ENCODE measurements around the gene WDR70.
"Not testable (repeated sequence)": the region's sequence is repeated elsewhere in the genome, so short reads cannot be mapped to it uniquely, and the experiment has no call there.

The WDR70 gene

GRCh38 chr5:37774912-37775483 is 395.9 kb downstream of the WDR70 start:
- no peak overlapping the region for H3K4me3 ChIP-seq (ENCODE audit: low read depth, low read length)
- no peak overlapping the region for H3K27ac ChIP-seq (ENCODE audit: low read depth, low read length)
- H3K9ac ChIP-seq (ENCODE audit: low read length), result no peak overlapping the region
- H3K36me3 ChIP-seq (ENCODE audit: control insufficient read depth, insufficient read depth, low read length), result no peaks in the 10 kb centered on the region
- peaks cover 15% of the 10 kb centered on the region for H3K9me3 ChIP-seq (ENCODE audit: control insufficient read depth, insufficient read depth, low read depth, low read length)
- H3K4me1 ChIP-seq (ENCODE audit: control insufficient read depth, insufficient read depth, low read length), result no peaks in the 10 kb centered on the region
- no peaks in the 10 kb centered on the region for H3K27me3 ChIP-seq (ENCODE audit: control insufficient read depth, insufficient read depth, low read length)

GRCh38 chr5:37776826-37777225 is 397.7 kb downstream of the WDR70 start:
- Histone ChIP-seq H3K27me3 (ENCODE audit: control insufficient read depth, insufficient read depth, low read length) (no peaks in the 10 kb centered on the region), H3K9ac (ENCODE audit: low read length) (no peak overlapping the region), H3K4me3 (ENCODE audit: low read depth, low read length) (no peak overlapping the region), H3K9me3 (ENCODE audit: control insufficient read depth, insufficient read depth, low read depth, low read length) (peaks cover 15% of the 10 kb centered on the region), H3K36me3 (ENCODE audit: control insufficient read depth, insufficient read depth, low read length) (no peaks in the 10 kb centered on the region), H3K27ac (ENCODE audit: low read depth, low read length) (no peak overlapping the region), H3K4me1 (ENCODE audit: control insufficient read depth, insufficient read depth, low read length) (no peaks in the 10 kb centered on the region)

GRCh38 chr5:37777432-37778130 is 398.5 kb downstream of the WDR70 start:
- Histone ChIP-seq H3K4me3 (ENCODE audit: low read depth, low read length) (no peak overlapping the region), H3K9ac (ENCODE audit: low read length) (no peak overlapping the region), H3K27me3 (ENCODE audit: control insufficient read depth, insufficient read depth, low read length) (no peaks in the 10 kb centered on the region), H3K36me3 (ENCODE audit: control insufficient read depth, insufficient read depth, low read length) (no peaks in the 10 kb centered on the region), H3K27ac (ENCODE audit: low read depth, low read length) (no peak overlapping the region), H3K4me1 (ENCODE audit: control insufficient read depth, insufficient read depth, low read length) (no peaks in the 10 kb centered on the region), H3K9me3 (ENCODE audit: control insufficient read depth, insufficient read depth, low read depth, low read length) (peaks cover 15% of the 10 kb centered on the region)

GRCh38 chr5:37781409-37781808 is 402.3 kb downstream of the WDR70 start:
- H3K27ac ChIP-seq (ENCODE audit: low read depth, low read length); H3K4me1 ChIP-seq (ENCODE audit: control insufficient read depth, insufficient read depth, low read length); H3K4me3 ChIP-seq (ENCODE audit: low read depth, low read length); H3K9ac ChIP-seq (ENCODE audit: low read length); H3K27me3 ChIP-seq (ENCODE audit: control insufficient read depth, insufficient read depth, low read length); H3K36me3 ChIP-seq (ENCODE audit: control insufficient read depth, insufficient read depth, low read length); H3K9me3 ChIP-seq (ENCODE audit: control insufficient read depth, insufficient read depth, low read depth, low read length): not testable (repeated sequence)

- Histone ChIP-seq H3K4me1 (ENCODE audit: control insufficient read depth, insufficient read depth, low read length) (0 out of 2 replicates have a peak, but pooled peaks cover 8% of the 10 kb centered on the region), H3K36me3 (ENCODE audit: control insufficient read depth, insufficient read depth, low read length) (no peaks in the 10 kb centered on the region), H3K27me3 (ENCODE audit: control insufficient read depth, insufficient read depth, low read length) (no peaks in the 10 kb centered on the region), H3K9me3 (ENCODE audit: control insufficient read depth, insufficient read depth, low read depth, low read length) (peaks cover 11% of the 10 kb centered on the region), H3K27ac (ENCODE audit: low read depth, low read length) (peak overlapping the region; percentile 48; the same call in 1 of the 2 replicates), H3K9ac (ENCODE audit: low read length) (no peak overlapping the region), H3K4me3 (ENCODE audit: low read depth, low read length) (no peak overlapping the region)
Observed at GRCh38 chr5:37786416-37786815, 407.3 kb downstream of the WDR70 start.

GRCh38 chr5:37786862-37787519 is 407.9 kb downstream of the WDR70 start:
- H3K4me3 ChIP-seq (ENCODE audit: low read depth, low read length), result no peak overlapping the region
- peak overlapping the region; percentile 48; the same call in 1 of the 2 replicates for H3K27ac ChIP-seq (ENCODE audit: low read depth, low read length)
- 0 out of 2 replicates have a peak, but pooled peaks cover 8% of the 10 kb centered on the region for H3K4me1 ChIP-seq (ENCODE audit: control insufficient read depth, insufficient read depth, low read length)
- no peaks in the 10 kb centered on the region for H3K36me3 ChIP-seq (ENCODE audit: control insufficient read depth, insufficient read depth, low read length)
- no peak overlapping the region for H3K9ac ChIP-seq (ENCODE audit: low read length)
- H3K27me3 ChIP-seq (ENCODE audit: control insufficient read depth, insufficient read depth, low read length), result no peaks in the 10 kb centered on the region
- H3K9me3 ChIP-seq (ENCODE audit: control insufficient read depth, insufficient read depth, low read depth, low read length), result peaks cover 11% of the 10 kb centered on the region

GRCh38 chr5:37787742-37788141 is 408.6 kb downstream of the WDR70 start:
- Histone ChIP-seq H3K9ac (ENCODE audit: low read length) (no peak overlapping the region), H3K4me3 (ENCODE audit: low read depth, low read length) (no peak overlapping the region), H3K9me3 (ENCODE audit: control insufficient read depth, insufficient read depth, low read depth, low read length) (peaks cover 14% of the 10 kb centered on the region), H3K4me1 (ENCODE audit: control insufficient read depth, insufficient read depth, low read length) (0 out of 2 replicates have a peak, but pooled peaks cover 8% of the 10 kb centered on the region), H3K36me3 (ENCODE audit: control insufficient read depth, insufficient read depth, low read length) (no peaks in the 10 kb centered on the region), H3K27me3 (ENCODE audit: control insufficient read depth, insufficient read depth, low read length) (no peaks in the 10 kb centered on the region), H3K27ac (ENCODE audit: low read depth, low read length) (no peak overlapping the region)

GRCh38 chr5:37789991-37790390 is 410.9 kb downstream of the WDR70 start:
- no peaks in the 10 kb centered on the region for H3K36me3 ChIP-seq (ENCODE audit: control insufficient read depth, insufficient read depth, low read length)
- H3K9me3 ChIP-seq (ENCODE audit: control insufficient read depth, insufficient read depth, low read depth, low read length), result peaks cover 33% of the 10 kb centered on the region
- H3K27me3 ChIP-seq (ENCODE audit: control insufficient read depth, insufficient read depth, low read length), result no peaks in the 10 kb centered on the region
- H3K27ac ChIP-seq (ENCODE audit: low read depth, low read length), result no peak overlapping the region
- 0 out of 2 replicates have a peak, but pooled peaks cover 8% of the 10 kb centered on the region for H3K4me1 ChIP-seq (ENCODE audit: control insufficient read depth, insufficient read depth, low read length)
- H3K9ac ChIP-seq (ENCODE audit: low read length), result no peak overlapping the region
- no peak overlapping the region for H3K4me3 ChIP-seq (ENCODE audit: low read depth, low read length)

- no peak overlapping the region for H3K4me3 ChIP-seq (ENCODE audit: low read depth, low read length)
- H3K9ac ChIP-seq (ENCODE audit: low read length), result no peak overlapping the region
- 0 out of 2 replicates have a peak, but pooled peaks cover 4% of the 10 kb centered on the region for H3K4me1 ChIP-seq (ENCODE audit: control insufficient read depth, insufficient read depth, low read length)
- no peaks in the 10 kb centered on the region for H3K36me3 ChIP-seq (ENCODE audit: control insufficient read depth, insufficient read depth, low read length)
- H3K9me3 ChIP-seq (ENCODE audit: control insufficient read depth, insufficient read depth, low read depth, low read length), result peaks cover 30% of the 10 kb centered on the region
- no peak overlapping the region for H3K27ac ChIP-seq (ENCODE audit: low read depth, low read length)
- no peaks in the 10 kb centered on the region for H3K27me3 ChIP-seq (ENCODE audit: control insufficient read depth, insufficient read depth, low read length)
Observed at GRCh38 chr5:37791321-37791720, 412.2 kb downstream of the WDR70 start.

GRCh38 chr5:37792975-37793631 is 414.0 kb downstream of the WDR70 start:
- Histone ChIP-seq H3K27ac (ENCODE audit: low read depth, low read length) (no peak overlapping the region), H3K9me3 (ENCODE audit: control insufficient read depth, insufficient read depth, low read depth, low read length) (peaks cover 31% of the 10 kb centered on the region), H3K36me3 (ENCODE audit: control insufficient read depth, insufficient read depth, low read length) (no peaks in the 10 kb centered on the region), H3K27me3 (ENCODE audit: control insufficient read depth, insufficient read depth, low read length) (no peaks in the 10 kb centered on the region), H3K4me3 (ENCODE audit: low read depth, low read length) (no peak overlapping the region), H3K9ac (ENCODE audit: low read length) (no peak overlapping the region), H3K4me1 (ENCODE audit: control insufficient read depth, insufficient read depth, low read length) (no peaks in the 10 kb centered on the region)

- H3K9me3 ChIP-seq (ENCODE audit: control insufficient read depth, insufficient read depth, low read depth, low read length), result peaks cover 33% of the 10 kb centered on the region
- H3K27ac ChIP-seq (ENCODE audit: low read depth, low read length); H3K27me3 ChIP-seq (ENCODE audit: control insufficient read depth, insufficient read depth, low read length); H3K4me1 ChIP-seq (ENCODE audit: control insufficient read depth, insufficient read depth, low read length); H3K9ac ChIP-seq (ENCODE audit: low read length); H3K36me3 ChIP-seq (ENCODE audit: control insufficient read depth, insufficient read depth, low read length); H3K4me3 ChIP-seq (ENCODE audit: low read depth, low read length): not testable (repeated sequence)
Observed at GRCh38 chr5:37795292-37795691, 416.2 kb downstream of the WDR70 start.
